SK-N-SH (cell line): ENCODE measurements around the gene BRAT1.

ENCODE experiments used
- EP300 ChIP-seq, 2 experiments: IDR thresholded peaks; 2 replicates each; pipeline versions ENCODE4 v1.4.0 to v1.6.1; 2012; ENCODE audit warnings: borderline replicate concordance in 1 of 2, low read depth in 1 of 2, low read length in 1 of 2
- FOXM1 ChIP-seq: IDR thresholded peaks from 2 replicates; pipeline ENCODE4 v1.4.0; 2012; ENCODE audit warnings: low read depth, mild to moderate bottlenecking
- GABPA ChIP-seq: IDR thresholded peaks from 2 replicates; pipeline ENCODE4 v1.4.0; 2012; ENCODE audit warnings: low read depth, mild to moderate bottlenecking
- GATA2 ChIP-seq: sonication (generic); formaldehyde crosslinking; IDR thresholded peaks from 2 replicates; pipeline ENCODE4 v1.5.0; 2020; ENCODE audit warnings: mild to moderate bottlenecking, missing genetic modification reagents
- RCOR1 ChIP-seq: fragments of 150-350 bp; IDR thresholded peaks from 2 replicates; pipeline ENCODE4 v1.6.1; 2017; ENCODE audit warnings: antibody characterized with exemption, low read length
- RFX5 ChIP-seq: IDR thresholded peaks from 2 replicates; pipeline ENCODE4 v1.6.1; 2012; ENCODE audit warnings: mild to moderate bottlenecking, improper control_type of control experiment, low read length
- SMC3 ChIP-seq: IDR thresholded peaks from 2 replicates; pipeline ENCODE4 v1.6.1; 2012; ENCODE audit warnings: low read depth, low read length, improper control_type of control experiment
- TAF1 ChIP-seq: IDR thresholded peaks from 2 replicates; pipeline ENCODE4 v1.6.1; 2012; ENCODE audit warnings: low read depth, mild to moderate bottlenecking, low read length, moderate library complexity, borderline replicate concordance
- TCF12 ChIP-seq: IDR thresholded peaks from 2 replicates; pipeline ENCODE4 v1.4.0; 2012
- YY1 ChIP-seq: IDR thresholded peaks from 2 replicates; pipeline ENCODE4 v1.4.0; 2012; ENCODE audit warnings: low read depth, mild to moderate bottlenecking
- TF ChIP-seq, protein P1 (sequence below): fragments of 200-600 bp; sonication (generic); IDR thresholded peaks from 2 replicates; pipeline ENCODE4 v1.6.1; 2017; ENCODE audit warnings: antibody characterized with exemption, mild to moderate bottlenecking, moderate library complexity
- TF ChIP-seq, protein P2 (sequence below): fragments of 150-350 bp; IDR thresholded peaks from 2 replicates; pipeline ENCODE4 v1.6.1; 2016; ENCODE audit warnings: mild to moderate bottlenecking, low read depth, low read length
- TF ChIP-seq, protein P3 (sequence below): IDR thresholded peaks from 2 replicates; pipeline ENCODE4; 2012

DNA sequence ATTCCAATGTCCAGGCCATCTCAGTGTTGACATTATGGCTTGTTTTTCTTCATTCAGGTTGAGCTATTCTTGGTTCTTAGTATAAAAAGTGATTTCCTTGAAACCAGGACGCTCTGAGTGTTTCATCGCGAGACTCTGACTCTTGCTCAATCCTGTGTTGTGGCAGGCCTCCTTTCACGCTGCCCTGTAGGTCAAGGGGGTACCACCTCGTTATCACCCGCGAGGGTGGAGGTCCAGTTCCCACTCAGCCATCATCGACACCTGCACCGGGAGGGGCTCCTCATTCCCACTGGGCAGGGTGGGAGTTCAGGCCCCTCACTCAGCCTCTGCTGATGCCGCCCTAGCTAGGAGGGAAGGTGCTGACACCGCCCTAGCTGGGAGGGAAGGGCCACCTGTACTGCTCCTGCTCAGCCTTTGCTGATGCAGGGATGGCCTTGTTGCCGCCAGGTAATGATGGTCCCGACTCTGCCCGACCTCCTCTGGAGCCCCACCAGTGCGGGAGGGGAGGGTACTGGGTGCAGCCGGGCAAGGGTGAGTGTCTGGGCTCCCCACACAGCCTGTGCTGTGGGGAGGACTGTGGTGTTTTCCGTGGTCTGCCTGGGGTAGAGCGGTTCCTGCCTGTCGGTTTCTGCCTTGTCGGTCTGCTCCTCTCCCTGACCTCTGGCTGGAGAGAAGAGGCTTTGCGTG lies 19.9 kb upstream of the BRAT1 start:
- TF ChIP-seq FOXM1, result no peak
- no peak for TF ChIP-seq RFX5
- no peak for TF ChIP-seq RCOR1
- TF ChIP-seq, protein P1, sequence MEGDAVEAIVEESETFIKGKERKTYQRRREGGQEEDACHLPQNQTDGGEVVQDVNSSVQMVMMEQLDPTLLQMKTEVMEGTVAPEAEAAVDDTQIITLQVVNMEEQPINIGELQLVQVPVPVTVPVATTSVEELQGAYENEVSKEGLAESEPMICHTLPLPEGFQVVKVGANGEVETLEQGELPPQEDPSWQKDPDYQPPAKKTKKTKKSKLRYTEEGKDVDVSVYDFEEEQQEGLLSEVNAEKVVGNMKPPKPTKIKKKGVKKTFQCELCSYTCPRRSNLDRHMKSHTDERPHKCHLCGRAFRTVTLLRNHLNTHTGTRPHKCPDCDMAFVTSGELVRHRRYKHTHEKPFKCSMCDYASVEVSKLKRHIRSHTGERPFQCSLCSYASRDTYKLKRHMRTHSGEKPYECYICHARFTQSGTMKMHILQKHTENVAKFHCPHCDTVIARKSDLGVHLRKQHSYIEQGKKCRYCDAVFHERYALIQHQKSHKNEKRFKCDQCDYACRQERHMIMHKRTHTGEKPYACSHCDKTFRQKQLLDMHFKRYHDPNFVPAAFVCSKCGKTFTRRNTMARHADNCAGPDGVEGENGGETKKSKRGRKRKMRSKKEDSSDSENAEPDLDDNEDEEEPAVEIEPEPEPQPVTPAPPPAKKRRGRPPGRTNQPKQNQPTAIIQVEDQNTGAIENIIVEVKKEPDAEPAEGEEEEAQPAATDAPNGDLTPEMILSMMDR, result no peak
- TF ChIP-seq YY1, result no peak
- no peak for TF ChIP-seq GABPA
- TF ChIP-seq, protein P2, sequence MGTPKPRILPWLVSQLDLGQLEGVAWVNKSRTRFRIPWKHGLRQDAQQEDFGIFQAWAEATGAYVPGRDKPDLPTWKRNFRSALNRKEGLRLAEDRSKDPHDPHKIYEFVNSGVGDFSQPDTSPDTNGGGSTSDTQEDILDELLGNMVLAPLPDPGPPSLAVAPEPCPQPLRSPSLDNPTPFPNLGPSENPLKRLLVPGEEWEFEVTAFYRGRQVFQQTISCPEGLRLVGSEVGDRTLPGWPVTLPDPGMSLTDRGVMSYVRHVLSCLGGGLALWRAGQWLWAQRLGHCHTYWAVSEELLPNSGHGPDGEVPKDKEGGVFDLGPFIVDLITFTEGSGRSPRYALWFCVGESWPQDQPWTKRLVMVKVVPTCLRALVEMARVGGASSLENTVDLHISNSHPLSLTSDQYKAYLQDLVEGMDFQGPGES, result no peak
- no peak for TF ChIP-seq GATA2
- TF ChIP-seq TCF12, result no peak
- no peak for TF ChIP-seq EP300 (IDR thresholded peaks at IDR 0.05; ENCODE audit: borderline replicate concordance in 1 of 2, low read depth in 1 of 2, low read length in 1 of 2)
- TF ChIP-seq, protein P3, sequence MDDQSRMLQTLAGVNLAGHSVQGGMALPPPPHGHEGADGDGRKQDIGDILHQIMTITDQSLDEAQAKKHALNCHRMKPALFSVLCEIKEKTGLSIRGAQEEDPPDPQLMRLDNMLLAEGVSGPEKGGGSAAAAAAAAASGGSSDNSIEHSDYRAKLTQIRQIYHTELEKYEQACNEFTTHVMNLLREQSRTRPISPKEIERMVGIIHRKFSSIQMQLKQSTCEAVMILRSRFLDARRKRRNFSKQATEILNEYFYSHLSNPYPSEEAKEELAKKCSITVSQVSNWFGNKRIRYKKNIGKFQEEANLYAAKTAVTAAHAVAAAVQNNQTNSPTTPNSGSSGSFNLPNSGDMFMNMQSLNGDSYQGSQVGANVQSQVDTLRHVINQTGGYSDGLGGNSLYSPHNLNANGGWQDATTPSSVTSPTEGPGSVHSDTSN, result no peak
- TF ChIP-seq TAF1, result no peak
- TF ChIP-seq SMC3, result no peak
